ENCODE results near the gene TUBAL3.

DNA sequence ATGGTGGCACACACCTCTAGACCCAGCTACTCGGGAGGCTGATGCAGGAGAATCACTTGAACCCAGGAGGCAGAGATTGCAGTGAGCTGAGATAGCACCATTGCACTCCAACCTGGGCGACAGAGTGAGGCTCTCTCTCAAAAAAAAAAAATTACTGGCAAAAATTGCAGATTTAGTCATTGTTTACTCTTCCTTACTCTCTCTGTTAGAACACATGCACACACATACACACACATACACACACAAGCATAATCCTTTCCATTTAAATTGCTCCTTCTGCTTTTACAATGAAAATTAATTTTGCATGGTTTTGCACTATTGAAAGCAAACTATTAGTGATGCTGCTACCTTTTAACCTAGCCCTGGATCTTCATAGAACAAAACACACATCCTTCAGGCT, 55.3 kb downstream of the TUBAL3 start:
- TF ChIP-seq POLR2AphosphoS5 (IDR thresholded peaks at IDR 0.05) = no peak
- TF ChIP-seq, protein P1, sequence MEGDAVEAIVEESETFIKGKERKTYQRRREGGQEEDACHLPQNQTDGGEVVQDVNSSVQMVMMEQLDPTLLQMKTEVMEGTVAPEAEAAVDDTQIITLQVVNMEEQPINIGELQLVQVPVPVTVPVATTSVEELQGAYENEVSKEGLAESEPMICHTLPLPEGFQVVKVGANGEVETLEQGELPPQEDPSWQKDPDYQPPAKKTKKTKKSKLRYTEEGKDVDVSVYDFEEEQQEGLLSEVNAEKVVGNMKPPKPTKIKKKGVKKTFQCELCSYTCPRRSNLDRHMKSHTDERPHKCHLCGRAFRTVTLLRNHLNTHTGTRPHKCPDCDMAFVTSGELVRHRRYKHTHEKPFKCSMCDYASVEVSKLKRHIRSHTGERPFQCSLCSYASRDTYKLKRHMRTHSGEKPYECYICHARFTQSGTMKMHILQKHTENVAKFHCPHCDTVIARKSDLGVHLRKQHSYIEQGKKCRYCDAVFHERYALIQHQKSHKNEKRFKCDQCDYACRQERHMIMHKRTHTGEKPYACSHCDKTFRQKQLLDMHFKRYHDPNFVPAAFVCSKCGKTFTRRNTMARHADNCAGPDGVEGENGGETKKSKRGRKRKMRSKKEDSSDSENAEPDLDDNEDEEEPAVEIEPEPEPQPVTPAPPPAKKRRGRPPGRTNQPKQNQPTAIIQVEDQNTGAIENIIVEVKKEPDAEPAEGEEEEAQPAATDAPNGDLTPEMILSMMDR (IDR thresholded peaks at IDR 0.05) = no peak
- TF ChIP-seq POLR2A (IDR thresholded peaks at IDR 0.05) = no peak
